CD14-positive monocyte (primary cell): Measurements from ENCODE around the gene CBLIF. TPM values are rescaled to one million over a fixed set of nuclear protein-coding genes. Genes with fewer than 3 reads are reported as not detected.

Source experiments
- DNase-seq, 3 donors: peaks; one replicate each; pipeline ENCODE4 v3.0.0-alpha.2; 2011 to 2022
- H2AFZ ChIP-seq: 2 replicates; pipeline ENCODE4 v1.6.0; 2012; ENCODE audit warnings: mild to moderate bottlenecking, low read depth, low read length, inconsistent platforms; ENCODE audit not compliant: insufficient read depth, poor library complexity, severe bottlenecking
- H3K27ac ChIP-seq, 2 donors: 1 replicate in 1 of 2; 2 replicates in 1 of 2; pipeline ENCODE4 v1.5.1; 2012 to 2013; ENCODE audit warnings: low read length in 2 of 2, control low read depth in 1 of 2, inconsistent platforms in 1 of 2, low read depth in 1 of 2, mild to moderate bottlenecking in 1 of 2
- H3K27me3 ChIP-seq, 2 donors: one replicate each; pipeline versions ENCODE4 v1.6.0 to v1.6.1; 2011 to 2013; ENCODE audit warnings: low read length in 2 of 2; ENCODE audit not compliant: control insufficient read depth in 2 of 2, insufficient read depth in 2 of 2
- H3K36me3 ChIP-seq, 2 donors: replicated peaks in 1 of 2; 1 replicate in 1 of 2; 2 replicates in 1 of 2; pipeline versions ENCODE4 v1.5.1 to v1.6.1; 2012 to 2013; ENCODE audit warnings: low read length in 2 of 2, control low read depth in 1 of 2, inconsistent platforms in 1 of 2, mild to moderate bottlenecking in 1 of 2; ENCODE audit not compliant: insufficient read depth in 2 of 2, control insufficient read depth in 1 of 2
- H3K4me1 ChIP-seq, 2 donors: 1 replicate in 1 of 2; 2 replicates in 1 of 2; pipeline versions ENCODE4 v1.5.1 to v1.6.1; 2012 to 2013; ENCODE audit warnings: low read length in 2 of 2, control low read depth in 1 of 2, inconsistent platforms in 1 of 2, mild to moderate bottlenecking in 1 of 2, moderate library complexity in 1 of 2; ENCODE audit not compliant: insufficient read depth in 2 of 2, control insufficient read depth in 1 of 2
- H3K4me2 ChIP-seq: replicated peaks from 2 replicates; pipeline ENCODE3; 2012; ENCODE audit warnings: low read length, moderate library complexity, mild to moderate bottlenecking; ENCODE audit not compliant: poor library complexity, severe bottlenecking; ENCODE audit errors: extremely low read depth
- H3K4me3 ChIP-seq, 3 experiments: fragments of 200-600 bp in 1 of 3; sonication (generic) in 1 of 3; replicated peaks in 1 of 3; 1 replicate in 2 of 3; 2 replicates in 1 of 3; pipeline ENCODE4 v1.5.1; 2011 to 2013; ENCODE audit warnings: low read length in 3 of 3, mild to moderate bottlenecking in 3 of 3, control low read depth in 2 of 3, low read depth in 2 of 3, inconsistent platforms in 1 of 3, moderate library complexity in 1 of 3
- H3K79me2 ChIP-seq: 2 replicates; pipeline ENCODE4 v1.6.0; 2012; ENCODE audit warnings: mild to moderate bottlenecking, control low read depth, inconsistent platforms, low read length, moderate library complexity; ENCODE audit not compliant: insufficient read depth
- H3K9ac ChIP-seq: 2 replicates; pipeline ENCODE4 v1.6.0; 2017; ENCODE audit warnings: low read length, mild to moderate bottlenecking; ENCODE audit not compliant: insufficient read depth, poor library complexity, severe bottlenecking
- H3K9me3 ChIP-seq, 2 donors: replicated peaks in 1 of 2; 1 replicate in 1 of 2; 2 replicates in 1 of 2; pipeline versions ENCODE4 v1.5.1 to v1.6.1; 2012 to 2013; ENCODE audit warnings: low read length in 2 of 2, control low read depth in 1 of 2; ENCODE audit not compliant: control insufficient read depth in 1 of 2, insufficient read depth in 1 of 2
- H4K20me1 ChIP-seq: 2 replicates; pipeline ENCODE4 v1.6.0; 2012; ENCODE audit warnings: mild to moderate bottlenecking, low read length, control low read depth, moderate library complexity; ENCODE audit not compliant: insufficient read depth
- H3K27ac Mint-ChIP-seq, 7 donors: one replicate each; pipeline ENCODE4 v1.8.0; 2020; ENCODE audit warnings: mild to moderate bottlenecking in 7 of 7, mixed read lengths in 7 of 7, moderate library complexity in 6 of 7, inconsistent platforms in 2 of 7
- H3K27me3 Mint-ChIP-seq, 3 donors: one replicate each; pipeline ENCODE4 v1.8.0; 2021 to 2022; ENCODE audit warnings: low read depth in 3 of 3, mild to moderate bottlenecking in 3 of 3, mixed read lengths in 3 of 3, moderate library complexity in 3 of 3, inconsistent platforms in 1 of 3
- H3K36me3 Mint-ChIP-seq, 2 donors: one replicate each; pipeline ENCODE4 v1.8.0; 2020; ENCODE audit warnings: mixed read lengths in 2 of 2, inconsistent platforms in 1 of 2, mild to moderate bottlenecking in 1 of 2
- H3K4me1 Mint-ChIP-seq: one replicate; pipeline ENCODE4 v1.8.0; 2020; ENCODE audit warnings: mild to moderate bottlenecking, mixed read lengths
- H3K4me3 Mint-ChIP-seq, 2 donors: one replicate each; pipeline ENCODE4 v1.8.0; 2020; ENCODE audit warnings: mild to moderate bottlenecking in 2 of 2, mixed read lengths in 2 of 2, moderate library complexity in 1 of 2
- H3K9me3 Mint-ChIP-seq, 7 donors: one replicate each; pipeline ENCODE4 v1.8.0; 2020 to 2022; ENCODE audit warnings: mixed read lengths in 7 of 7, mild to moderate bottlenecking in 6 of 7, moderate library complexity in 6 of 7, inconsistent platforms in 2 of 7
- CTCF ChIP-seq: fragments of 200-600 bp; IDR thresholded peaks from one replicate; pipeline ENCODE4 v1.8.0; 2022; ENCODE audit warnings: antibody characterized with exemption, mild to moderate bottlenecking
- WGBS: methylation state at CpG from one replicate; pipeline ENCODE4 v1.1.5; 2013; ENCODE audit warnings: missing lambda C conversion rate; ENCODE audit not compliant: insufficient coverage; 5-methylcytosine and 5-hydroxymethylcytosine counted together
- intact Hi-C, 2 donors: fragments of 100-400 bp; cut with micrococcal nuclease; formaldehyde crosslinking; loops; one replicate each; pipeline versions ENCODE4 v1.15.0 to v1.15.1; 2023
- polyA plus RNA-seq, 3 donors: library from polyadenylated mRNA; depleted of rRNA in 1 of 3; unstranded in 2 of 3; stranded (reverse) in 1 of 3; fragments of 300-500 nt in 2 of 3; fragments of >200 nt in 1 of 3; fragmentation: Illumina TruSeq in 2 of 3; gene quantifications; 1 replicate in 2 of 3; 2 replicates in 1 of 3; pipeline ENCODE4 v1.2.3, GENCODE V29; 2012 to 2021

CBLIF gene
- polyA plus RNA-seq, 3 donors, result not detected

GRCh38 chr11:59779487-59779886, 65.8 kb downstream of the CBLIF start:
- peaks cover 25% of the 10 kb centered on the region for H3K79me2 ChIP-seq
- H3K9me3 Mint-ChIP-seq, result peaks cover 0 to 5% (median 0%) of the 10 kb centered on the region in 7 donors
- no peaks in the 10 kb centered on the region for H3K9me3 ChIP-seq
- H3K4me2 ChIP-seq, result no peak overlapping the region
- peaks cover 9% of the 10 kb centered on the region for H4K20me1 ChIP-seq
- peaks cover 72 to 78% of the 10 kb centered on the region in 2 donors for H3K36me3 Mint-ChIP-seq
- H3K4me1 Mint-ChIP-seq, result peaks cover 6% of the 10 kb centered on the region
- no peaks in the 10 kb centered on the region for H3K27me3 ChIP-seq
- H3K9ac ChIP-seq, result no peak overlapping the region
- H3K4me3 Mint-ChIP-seq, result no peak overlapping the region
- H3K36me3 ChIP-seq, result peaks cover 39 to 94% of the 10 kb centered on the region in 2 donors
- H3K27ac ChIP-seq, result no peak overlapping the region
- TF ChIP-seq CTCF, result no peak
- H3K27ac Mint-ChIP-seq, result peak overlapping the region in 2 of 7 donors; percentile 3 to 31
- no peak for DNase-seq
- intact Hi-C loops, result no loop called here
- no peaks in the 10 kb centered on the region for H3K27me3 Mint-ChIP-seq
- H3K4me3 ChIP-seq, result no peak overlapping the region
- 60% methylated on average over 1 of the region's 1 CpG for WGBS
- H2AFZ ChIP-seq, result no peak overlapping the region
- no peaks in the 10 kb centered on the region for H3K4me1 ChIP-seq

Other genes with a start within 250 kb of the CBLIF start
- gene OSBP, start 229.7 kb downstream of the CBLIF start, polyA plus RNA-seq, result 10 to 100 TPM in 2 of 3 donors, 1 to 10 TPM in 1; 9.8 to 15.3 (median 11.9) TPM
- 10 to 100 TPM in 1 of 3 donors, 1 to 10 TPM in 2; 4.1 to 49.3 (median 5.1) TPM for gene PATL1, start 176.5 kb downstream of the CBLIF start, polyA plus RNA-seq
- gene OR10V1, start 131.7 kb downstream of the CBLIF start, polyA plus RNA-seq, result not detected
- gene STX3, start 90.1 kb downstream of the CBLIF start, polyA plus RNA-seq, result 10 to 100 TPM; 22.4 to 50.9 (median 25.4) TPM
- 10 to 100 TPM; 34.1 to 75.0 (median 71.9) TPM for gene MRPL16, start 34.7 kb downstream of the CBLIF start, polyA plus RNA-seq
- gene TCN1, start 21.0 kb upstream of the CBLIF start, polyA plus RNA-seq, result not detected
- gene OOSP3, start 33.3 kb upstream of the CBLIF start, polyA plus RNA-seq, result not detected
- not detected for gene OOSP1, start 92.9 kb upstream of the CBLIF start, polyA plus RNA-seq
- not detected for gene OOSP4A, start 118.5 kb upstream of the CBLIF start, polyA plus RNA-seq
- gene OOSP4B, start 171.7 kb upstream of the CBLIF start, polyA plus RNA-seq, result not detected
- not detected for gene OOSP2, start 194.9 kb upstream of the CBLIF start, polyA plus RNA-seq
- gene MS4A3, start 211.2 kb upstream of the CBLIF start, polyA plus RNA-seq, result under 1 TPM in 1 of 3 donors, not detected in 2; 0.26 TPM
- gene MS4A2, start 243.2 kb upstream of the CBLIF start, polyA plus RNA-seq, result under 1 TPM in 2 of 3 donors, not detected in 1; 0.19 to 0.26 TPM